ENCODE data around the gene PAM. TPM values are rescaled to one million over a fixed set of nuclear protein-coding genes. Genes with fewer than 3 reads are reported as not detected.

Gene PAM
- total RNA-seq, 1 donor from 2014 or later, result 267 TPM

- H3K9me3 Mint-ChIP-seq (ENCODE audit: unreplicated experiment), result no peaks in the 10 kb centered on the region
- DNase-seq (ENCODE audit: extremely low spot score, unreplicated experiment), result no peak
- no peaks in the 10 kb centered on the region for H3K27me3 Mint-ChIP-seq (ENCODE audit: unreplicated experiment)
Measured at GRCh38 chr5:102922799-102923477, 167.8 kb downstream of the PAM start.

DNA sequence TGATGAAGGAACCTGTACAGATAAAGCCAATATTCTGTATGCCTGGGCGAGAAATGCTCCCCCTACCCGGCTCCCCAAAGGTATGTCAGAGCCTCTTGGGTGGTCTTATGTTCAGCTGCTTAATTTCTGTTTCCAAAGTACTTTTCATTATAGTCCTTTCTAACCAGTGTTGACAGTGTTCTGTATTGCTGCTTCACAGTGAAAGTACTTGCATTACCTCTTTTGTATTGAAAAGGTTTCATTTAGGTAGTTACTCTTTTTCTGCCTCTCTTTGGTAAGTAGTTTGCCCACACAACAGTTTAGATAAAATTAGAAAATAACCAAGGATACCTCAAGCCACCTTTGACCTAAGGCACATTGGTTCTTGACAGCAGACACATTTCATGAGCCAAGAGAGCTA is 169.9 kb downstream of the PAM start:
- no peaks in the 10 kb centered on the region for H3K27me3 Mint-ChIP-seq (ENCODE audit: unreplicated experiment)
- peaks cover 19% of the 10 kb centered on the region for H3K36me3 Mint-ChIP-seq (ENCODE audit: unreplicated experiment)
- no peak overlapping the region for H3K4me3 Mint-ChIP-seq (ENCODE audit: unreplicated experiment)
- peaks cover 12% of the 10 kb centered on the region for H3K4me1 Mint-ChIP-seq (ENCODE audit: unreplicated experiment)
- no peak for TF ChIP-seq CTCF (IDR thresholded peaks at IDR 0.05)
- H3K27ac Mint-ChIP-seq (ENCODE audit: unreplicated experiment), result no peak overlapping the region
- DNase-seq (ENCODE audit: extremely low spot score, unreplicated experiment), result no peak
- no peaks in the 10 kb centered on the region for H3K9me3 Mint-ChIP-seq (ENCODE audit: unreplicated experiment)

More at GRCh38 chr5:102922799-102923477, 167.8 kb downstream of the PAM start:
- no peak for TF ChIP-seq CTCF (IDR thresholded peaks at IDR 0.05)
- Mint-ChIP-seq H3K36me3 (ENCODE audit: unreplicated experiment) (peaks cover 16% of the 10 kb centered on the region), H3K4me3 (ENCODE audit: unreplicated experiment) (no peak overlapping the region), H3K27ac (ENCODE audit: unreplicated experiment) (no peak overlapping the region), H3K4me1 (ENCODE audit: unreplicated experiment) (peaks cover 12% of the 10 kb centered on the region)

DNA sequence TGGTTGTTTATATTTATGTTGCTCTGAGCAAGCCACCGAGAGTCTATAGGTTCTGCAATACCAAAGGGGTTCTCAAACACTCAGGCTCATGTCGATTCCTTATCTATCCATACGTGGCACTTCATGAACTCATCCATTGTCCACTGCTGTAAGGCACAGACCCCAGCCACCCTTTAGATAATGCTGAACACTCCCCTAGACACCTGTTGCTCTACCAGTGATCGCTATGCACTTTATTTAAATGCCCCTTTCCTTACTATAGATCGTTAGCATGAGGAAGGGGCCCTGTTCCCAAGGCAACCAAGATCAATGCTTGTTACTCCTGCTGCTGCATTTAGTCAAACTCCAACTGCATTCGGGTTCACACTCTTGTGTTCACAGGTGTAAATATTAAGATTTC is 171.9 kb downstream of the PAM start:
- no peak overlapping the region for H3K4me3 Mint-ChIP-seq (ENCODE audit: unreplicated experiment)
- H3K27ac Mint-ChIP-seq (ENCODE audit: unreplicated experiment), result no peak overlapping the region
- no peaks in the 10 kb centered on the region for H3K27me3 Mint-ChIP-seq (ENCODE audit: unreplicated experiment)
- no peak for TF ChIP-seq CTCF (IDR thresholded peaks at IDR 0.05)
- no peak for DNase-seq (ENCODE audit: extremely low spot score, unreplicated experiment)
- peaks cover 20% of the 10 kb centered on the region for H3K36me3 Mint-ChIP-seq (ENCODE audit: unreplicated experiment)
- peaks cover 7% of the 10 kb centered on the region for H3K4me1 Mint-ChIP-seq (ENCODE audit: unreplicated experiment)
- H3K9me3 Mint-ChIP-seq (ENCODE audit: unreplicated experiment), result no peaks in the 10 kb centered on the region

- H3K4me1 Mint-ChIP-seq (ENCODE audit: unreplicated experiment), result peaks cover 7% of the 10 kb centered on the region
- no peak overlapping the region for H3K4me3 Mint-ChIP-seq (ENCODE audit: unreplicated experiment)
- peaks cover 34% of the 10 kb centered on the region for H3K36me3 Mint-ChIP-seq (ENCODE audit: unreplicated experiment)
- no peak overlapping the region for H3K27ac Mint-ChIP-seq (ENCODE audit: unreplicated experiment)
- no peaks in the 10 kb centered on the region for H3K9me3 Mint-ChIP-seq (ENCODE audit: unreplicated experiment)
- no peaks in the 10 kb centered on the region for H3K27me3 Mint-ChIP-seq (ENCODE audit: unreplicated experiment)
- no peak for DNase-seq (ENCODE audit: extremely low spot score, unreplicated experiment)
- TF ChIP-seq CTCF (IDR thresholded peaks at IDR 0.05), result no peak
Measured at GRCh38 chr5:102930244-102930643, 175.1 kb downstream of the PAM start.

GRCh38 chr5:102931085-102931725 is 176.1 kb downstream of the PAM start:
- Mint-ChIP-seq H3K27ac (ENCODE audit: unreplicated experiment) (peak overlapping the region; percentile 0), H3K9me3 (ENCODE audit: unreplicated experiment) (no peaks in the 10 kb centered on the region), H3K4me3 (ENCODE audit: unreplicated experiment) (no peak overlapping the region), H3K4me1 (ENCODE audit: unreplicated experiment) (peaks cover 7% of the 10 kb centered on the region), H3K36me3 (ENCODE audit: unreplicated experiment) (peaks cover 42% of the 10 kb centered on the region), H3K27me3 (ENCODE audit: unreplicated experiment) (no peaks in the 10 kb centered on the region)
- TF ChIP-seq CTCF (IDR thresholded peaks at IDR 0.05), result no peak
- DNase-seq (ENCODE audit: extremely low spot score, unreplicated experiment), result no peak
